IPS DF 6.9 (cell line): ENCODE data around the gene ATXN1L.

ENCODE experiments used
- DNase-seq: peaks from one replicate; pipeline ENCODE4 v3.0.0-alpha.2; 2013; ENCODE audit warnings: low read depth, low spot score
- H3K27ac ChIP-seq: one replicate; pipeline ENCODE4 v1.5.1; 2013; ENCODE audit warnings: low read length, control low read depth
- H3K27me3 ChIP-seq: 2 replicates; pipeline ENCODE4 v1.6.1; 2013; ENCODE audit warnings: mild to moderate bottlenecking, low read length; ENCODE audit not compliant: control insufficient read depth, insufficient read depth
- H3K36me3 ChIP-seq: 2 replicates; pipeline ENCODE4 v1.6.1; 2013; ENCODE audit warnings: low read length; ENCODE audit not compliant: control insufficient read depth, insufficient read depth
- H3K4me1 ChIP-seq: 2 replicates; pipeline ENCODE4 v1.6.1; 2013; ENCODE audit warnings: low read length; ENCODE audit not compliant: control insufficient read depth, insufficient read depth
- H3K4me3 ChIP-seq: 2 replicates; pipeline ENCODE4 v1.5.1; 2013; ENCODE audit warnings: mild to moderate bottlenecking, low read length
- H3K9me3 ChIP-seq: 2 replicates; pipeline ENCODE4 v1.6.1; 2013; ENCODE audit warnings: low read length, inconsistent platforms; ENCODE audit not compliant: control insufficient read depth, insufficient read depth
- WGBS: extraction: QIAGEN DNeasy Blood & Tissue Kit; methylation state at CpG from one replicate; pipeline ENCODE4 v1.1.7; 2013; ENCODE audit warnings: mixed read lengths, missing lambda C conversion rate; ENCODE audit not compliant: insufficient read length, insufficient coverage; 5-methylcytosine and 5-hydroxymethylcytosine counted together

ATXN1L gene

GRCh38 chr16:71893888-71894228 is 48.1 kb downstream of the ATXN1L start:
- H3K4me3 ChIP-seq = no peak overlapping the region; the same call in 1 of the 2 replicates
- H3K27ac ChIP-seq = no peak overlapping the region
- no CpG with 5 or more reads among the region's 7 CpGs for WGBS
- H3K36me3 ChIP-seq = no peaks in the 10 kb centered on the region
- no peak for DNase-seq
- H3K27me3 ChIP-seq = no peaks in the 10 kb centered on the region
- peaks cover 2% of the 10 kb centered on the region; the same call in 1 of the 2 replicates for H3K4me1 ChIP-seq
- no peaks in the 10 kb centered on the region for H3K9me3 ChIP-seq

GRCh38 chr16:71894229-71894920 is 48.6 kb downstream of the ATXN1L start:
- H3K4me1 ChIP-seq = peaks cover 2% of the 10 kb centered on the region; the same call in 1 of the 2 replicates
- peak overlapping the region; percentile 68 for H3K4me3 ChIP-seq
- H3K9me3 ChIP-seq = no peaks in the 10 kb centered on the region
- DNase-seq = no peak
- no CpG with 5 or more reads among the region's 31 CpGs for WGBS
- H3K27me3 ChIP-seq = no peaks in the 10 kb centered on the region
- no peaks in the 10 kb centered on the region for H3K36me3 ChIP-seq
- peak overlapping the region; percentile 44 for H3K27ac ChIP-seq

DNA sequence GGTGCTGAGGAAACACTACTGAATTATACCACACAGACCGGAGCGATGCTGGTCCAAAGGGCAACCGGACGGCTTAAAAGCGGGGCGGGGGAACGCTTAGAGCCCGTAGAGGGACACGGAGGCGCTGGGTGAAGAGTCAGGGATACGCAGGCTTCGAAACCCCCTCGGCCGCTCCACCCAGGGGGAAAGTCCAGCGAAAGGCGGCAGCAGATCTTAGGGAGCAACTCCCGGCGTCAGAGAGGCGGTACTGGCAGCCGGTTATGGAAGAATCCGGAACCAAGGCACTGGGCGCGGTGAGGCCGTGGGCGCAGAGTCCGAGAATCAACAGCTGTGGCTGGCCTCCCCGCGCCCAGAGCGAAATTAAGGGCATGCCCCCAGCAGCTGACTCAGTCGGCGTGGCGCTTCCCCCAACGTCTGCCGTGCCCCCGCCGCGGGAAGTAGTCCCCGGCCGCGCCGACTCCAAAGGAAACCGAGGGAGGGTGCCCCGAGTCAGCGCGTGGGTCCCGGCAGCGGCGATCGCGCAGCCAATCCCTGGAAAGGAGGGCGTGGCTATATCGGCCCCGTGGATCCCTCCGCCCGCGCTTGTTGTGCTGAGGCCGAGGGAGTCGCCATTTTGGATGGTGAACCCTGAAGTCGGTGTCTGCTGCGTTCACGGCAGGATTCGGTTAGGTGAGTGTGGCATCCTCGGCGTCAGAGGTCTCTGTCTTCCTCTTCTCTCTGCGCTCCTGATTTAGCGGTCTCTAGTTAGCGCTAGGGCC is 49.3 kb downstream of the ATXN1L start, which contains the start of gene IST1:
Gene IST1, plus strand, starts transcription at position 611 of the 758 bp plus-strand sequence. CDS start 20,110 bp downstream, outside the sequence.
- no peaks in the 10 kb centered on the region for H3K36me3 ChIP-seq
- H3K9me3 ChIP-seq = no peaks in the 10 kb centered on the region
- H3K27me3 ChIP-seq = no peaks in the 10 kb centered on the region
- no CpG with 5 or more reads among the region's 67 CpGs for WGBS
- H3K4me1 ChIP-seq = peaks cover 2% of the 10 kb centered on the region; the same call in 1 of the 2 replicates
- peak within 1 kb of the TSS; percentile 44 for H3K27ac ChIP-seq
- H3K4me3 ChIP-seq = peak within 1 kb of the TSS; percentile 68
- DNase-seq = peak; percentile 90

DNA sequence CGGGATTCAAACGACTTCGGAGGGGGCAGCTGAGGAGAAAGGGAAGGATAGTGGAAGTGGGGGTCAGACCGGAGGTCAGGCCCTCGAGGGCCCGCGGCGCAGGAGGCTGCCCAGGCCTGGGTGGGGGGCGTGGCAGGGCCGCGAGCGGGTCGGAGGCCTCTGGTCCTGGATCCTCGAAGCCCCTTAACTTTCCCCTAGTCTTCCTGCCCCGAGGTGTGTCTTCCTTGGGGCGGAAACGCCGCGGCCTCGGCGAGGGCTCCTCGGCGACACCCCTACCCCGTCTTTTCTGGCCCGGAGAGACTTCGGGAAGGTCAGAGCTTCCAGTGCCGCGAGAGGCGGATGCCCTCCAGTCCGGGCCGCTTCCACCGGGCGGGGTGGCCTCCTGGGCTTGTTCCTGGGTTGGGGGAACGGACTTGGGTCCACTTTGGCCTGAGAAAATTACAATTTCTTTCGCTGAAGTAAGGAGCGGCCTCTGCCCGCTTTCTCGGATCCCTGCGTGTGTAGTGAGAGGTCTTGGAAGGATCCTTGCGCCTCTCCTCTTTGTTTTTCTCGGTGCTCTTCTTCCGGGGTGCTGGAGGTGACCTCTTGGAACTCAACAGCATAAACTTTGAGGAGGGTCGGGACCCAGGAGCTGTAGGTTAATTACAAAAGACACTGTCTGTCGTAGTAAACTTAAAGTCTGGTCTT is 50.0 kb downstream of the ATXN1L start:
- no CpG with 5 or more reads among the region's 44 CpGs for WGBS
- DNase-seq = no peak
- peaks cover 2% of the 10 kb centered on the region; the same call in 1 of the 2 replicates for H3K4me1 ChIP-seq
- H3K27ac ChIP-seq = no peak overlapping the region
- no peaks in the 10 kb centered on the region for H3K27me3 ChIP-seq
- H3K4me3 ChIP-seq = peak overlapping the region; percentile 68
- no peaks in the 10 kb centered on the region for H3K9me3 ChIP-seq
- no peaks in the 10 kb centered on the region for H3K36me3 ChIP-seq

GRCh38 chr16:71896764-71897368 is 51.1 kb downstream of the ATXN1L start:
- no peak overlapping the region for H3K27ac ChIP-seq
- H3K4me1 ChIP-seq = peaks cover 2% of the 10 kb centered on the region; the same call in 1 of the 2 replicates
- DNase-seq = no peak
- H3K4me3 ChIP-seq = peak overlapping the region; percentile 31; the same call in 1 of the 2 replicates
- no peaks in the 10 kb centered on the region for H3K36me3 ChIP-seq
- no CpG with 5 or more reads among the region's 15 CpGs for WGBS
- no peaks in the 10 kb centered on the region for H3K27me3 ChIP-seq
- H3K9me3 ChIP-seq = no peaks in the 10 kb centered on the region

GRCh38 chr16:71899171-71899570 is 53.4 kb downstream of the ATXN1L start:
- DNase-seq = no peak
- WGBS = no CpG with 5 or more reads among the region's 4 CpGs
- Histone ChIP-seq H3K9me3 (no peaks in the 10 kb centered on the region), H3K36me3 (no peaks in the 10 kb centered on the region), H3K27ac (no peak overlapping the region), H3K4me3 (no peak overlapping the region), H3K27me3 (no peaks in the 10 kb centered on the region), H3K4me1 (peaks cover 2% of the 10 kb centered on the region; the same call in 1 of the 2 replicates)

DNA sequence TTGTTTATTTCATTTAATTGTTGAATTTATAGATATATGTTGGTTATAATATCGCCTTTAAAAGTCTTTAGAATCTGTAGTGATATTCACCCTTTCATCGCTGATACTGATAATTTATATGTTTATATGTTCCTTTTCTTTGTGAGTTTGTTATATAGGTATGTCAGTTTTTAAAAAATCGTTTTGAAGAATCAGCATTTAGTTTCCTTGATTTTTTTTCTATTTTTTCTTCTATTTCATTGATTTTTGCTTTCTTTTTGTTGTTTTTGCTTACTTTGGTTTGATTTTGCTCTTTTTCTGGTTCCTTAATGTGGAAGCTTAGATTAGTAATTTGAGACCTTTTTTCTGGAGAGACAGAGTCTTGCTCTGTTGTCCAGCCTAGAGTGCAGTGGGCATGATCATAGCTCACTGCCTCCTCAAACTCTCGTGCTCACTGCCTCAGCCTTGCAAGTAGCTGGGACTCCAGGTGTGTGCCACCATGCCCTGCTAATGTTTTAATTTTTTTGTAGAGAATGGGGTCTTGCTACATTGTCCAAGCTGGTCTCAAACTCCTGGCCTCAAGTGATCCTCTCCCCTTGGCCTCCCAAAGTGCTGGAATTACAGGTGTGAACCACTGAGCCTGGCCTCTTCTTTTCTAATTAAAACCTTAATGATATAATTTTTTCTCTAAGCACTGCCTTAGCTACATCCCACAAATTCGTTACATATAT is 57.0 kb downstream of the ATXN1L start:
- H3K27me3 ChIP-seq = no peaks in the 10 kb centered on the region
- no peaks in the 10 kb centered on the region for H3K9me3 ChIP-seq
- H3K4me1 ChIP-seq = no peaks in the 10 kb centered on the region
- no peak overlapping the region for H3K27ac ChIP-seq
- no peaks in the 10 kb centered on the region for H3K36me3 ChIP-seq
- WGBS = 100% methylated on average over 2 of the region's 5 CpGs
- H3K4me3 ChIP-seq = no peak overlapping the region
- DNase-seq = no peak

GRCh38 chr16:71903608-71904007 is 57.8 kb downstream of the ATXN1L start:
- H3K36me3 ChIP-seq = no peaks in the 10 kb centered on the region
- no peaks in the 10 kb centered on the region for H3K4me1 ChIP-seq
- H3K27me3 ChIP-seq = no peaks in the 10 kb centered on the region
- DNase-seq = no peak
- H3K27ac ChIP-seq = no peak overlapping the region
- no peak overlapping the region for H3K4me3 ChIP-seq
- no CpG with 5 or more reads among the region's 2 CpGs for WGBS
- no peaks in the 10 kb centered on the region for H3K9me3 ChIP-seq

DNA sequence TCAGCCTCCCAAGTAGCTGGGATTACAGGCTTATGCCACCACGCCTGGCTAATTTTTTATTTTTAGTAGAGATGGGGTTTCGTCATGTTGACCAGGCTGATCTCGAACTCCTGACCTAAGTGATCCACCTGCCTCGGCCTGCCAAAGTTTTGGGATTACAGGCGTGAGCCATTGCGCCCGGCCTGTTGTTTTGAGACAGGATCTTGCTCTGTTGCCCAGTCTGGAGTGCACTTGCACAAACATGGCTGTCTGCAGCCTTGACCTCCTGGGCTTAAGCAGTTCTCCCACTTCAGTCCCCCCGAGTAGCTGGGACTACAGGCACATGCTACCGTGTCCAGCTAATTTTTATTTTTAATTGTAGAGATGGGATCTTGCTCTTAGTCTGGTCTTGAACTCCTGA is 58.5 kb downstream of the ATXN1L start:
- H3K4me3 ChIP-seq = no peak overlapping the region
- H3K9me3 ChIP-seq = no peaks in the 10 kb centered on the region
- no peaks in the 10 kb centered on the region for H3K36me3 ChIP-seq
- H3K27ac ChIP-seq = no peak overlapping the region
- DNase-seq = no peak
- no peaks in the 10 kb centered on the region for H3K4me1 ChIP-seq
- no peaks in the 10 kb centered on the region for H3K27me3 ChIP-seq
- no CpG with 5 or more reads among the region's 9 CpGs for WGBS
